Transverse colon (tissue), 4 donors: ENCODE results near the gene ZNF17. TPM values are rescaled to one million over a fixed set of nuclear protein-coding genes. Genes with fewer than 3 reads are reported as not detected.
A peak's percentile ranks its signal among the peaks of the same experiment; 100 is the strongest.

Source experiments
- DNase-seq: peaks from one replicate; pipeline ENCODE4 v3.0.0-alpha.2; 2019
- H3K27ac ChIP-seq, 4 donors: fragments of 200-600 bp; sonication (generic); 2 replicates each; pipeline ENCODE4 v1.5.1; 2016 to 2018; ENCODE audit warnings: inconsistent platforms in 4 of 4
- H3K27me3 ChIP-seq: fragments of 200-600 bp; sonication (generic); 2 replicates; pipeline ENCODE4 v1.5.1; 2017; ENCODE audit warnings: inconsistent platforms
- H3K36me3 ChIP-seq, 4 donors: fragments of 200-600 bp; sonication (generic); 2 replicates each; pipeline ENCODE4 v1.5.1; 2017 to 2019; ENCODE audit warnings: inconsistent platforms in 4 of 4
- H3K4me1 ChIP-seq, 4 donors: fragments of 200-600 bp; sonication (generic); 2 replicates each; pipeline ENCODE4 v1.5.1; 2017 to 2020; ENCODE audit warnings: inconsistent platforms in 4 of 4
- H3K4me3 ChIP-seq, 4 donors: fragments of 200-600 bp; sonication (generic); 1 replicate in 1 of 4; 2 replicates in 3 of 4; pipeline versions ENCODE4 v1.5.1 to v1.6.1; 2017 to 2019; ENCODE audit warnings: inconsistent platforms in 4 of 4
- H3K9me3 ChIP-seq, 2 donors: fragments of 200-600 bp; sonication (generic); 2 replicates each; pipeline ENCODE4 v1.5.1; 2017 to 2019; ENCODE audit warnings: inconsistent platforms in 2 of 2
- EP300 ChIP-seq: sonication (generic); formaldehyde crosslinking; IDR thresholded peaks from one replicate; pipeline ENCODE4 v1.6.1; 2017; ENCODE audit warnings: antibody characterized with exemption, low read depth
- POLR2A ChIP-seq: fragments of 450-650 bp; IDR thresholded peaks from one replicate; pipeline ENCODE4 v1.6.1; 2016; ENCODE audit warnings: antibody characterized with exemption, mild to moderate bottlenecking, moderate library complexity
- POLR2AphosphoS5 ChIP-seq, 3 donors: sonication (generic); formaldehyde crosslinking; IDR thresholded peaks; one replicate each; pipeline ENCODE4 v1.6.1; 2016; ENCODE audit warnings: antibody characterized with exemption in 3 of 3
- WGBS, 2 donors: methylation state at CpG; one replicate each; pipeline ENCODE4 v1.1.5; 2018; ENCODE audit warnings: low coverage in 1 of 2; 5-methylcytosine and 5-hydroxymethylcytosine counted together
- in situ Hi-C, 4 donors: fragments of 200-750 bp; cut with MboI; loops; one replicate each; pipeline versions ENCODE4 v1.15.0 to v1.15.1; 2017; ENCODE audit warnings: low sequenced_read_pairs in 3 of 4, low pct_ligation_motif_present in 1 of 4, low pct_unique_long_range_greater_than_20kb in 1 of 4
- intact Hi-C: fragments of 100-400 bp; cut with DNase I; formaldehyde crosslinking; loops from one replicate; pipeline ENCODE4 v1.15.1; 2023; ENCODE audit warnings: low total_unique reads
- total RNA-seq, 4 donors: library from RNA; depleted of rRNA; stranded (reverse); fragments of >200 nt; gene quantifications; one replicate each; pipeline ENCODE4 v1.1.0, GENCODE V29; 2016
- TF ChIP-seq, protein P1 (sequence below), 5 experiments: fragments of 200-600 bp in 3 of 5; fragments of 450-650 bp in 2 of 5; sonication (generic) in 3 of 5; IDR thresholded peaks; 1 replicate in 2 of 5; 2 replicates in 3 of 5; pipeline ENCODE4 v1.5.1; 2016 to 2017; ENCODE audit warnings: antibody characterized with exemption in 5 of 5, inconsistent platforms in 3 of 5, mild to moderate bottlenecking in 2 of 5, moderate library complexity in 1 of 5

The ZNF17 gene
- total RNA-seq, 4 donors from 2014 or later, result 10.6 to 53.1 (median 13.2) TPM

DNA sequence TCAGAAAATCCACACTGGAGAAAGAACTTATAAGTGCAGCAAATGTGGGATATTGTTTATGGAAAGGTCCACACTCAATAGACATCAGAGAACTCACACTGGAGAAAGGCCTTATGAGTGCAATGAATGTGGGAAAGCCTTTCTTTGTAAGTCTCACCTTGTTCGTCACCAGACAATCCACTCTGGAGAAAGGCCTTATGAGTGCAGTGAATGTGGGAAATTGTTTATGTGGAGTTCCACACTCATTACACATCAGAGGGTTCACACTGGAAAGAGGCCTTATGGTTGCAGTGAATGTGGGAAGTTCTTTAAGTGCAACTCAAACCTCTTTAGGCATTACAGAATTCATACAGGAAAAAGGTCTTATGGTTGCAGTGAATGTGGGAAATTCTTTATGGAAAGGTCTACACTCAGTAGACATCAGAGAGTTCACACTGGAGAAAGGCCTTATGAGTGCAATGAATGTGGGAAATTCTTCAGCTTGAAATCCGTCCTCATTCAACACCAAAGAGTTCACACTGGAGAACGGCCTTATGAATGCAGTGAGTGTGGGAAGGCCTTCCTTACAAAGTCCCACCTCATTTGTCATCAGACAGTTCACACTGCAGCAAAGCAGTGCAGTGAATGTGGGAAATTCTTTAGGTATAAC lies 33.3 kb upstream of the ZNF17 start:
- Histone ChIP-seq H3K4me1 (no peaks in the 10 kb centered on the region), H3K36me3 (peaks cover 0 to 35% (median 9%) of the 10 kb centered on the region in 4 donors), H3K27ac (no peak overlapping the region), H3K4me3 (no peak overlapping the region), H3K27me3 (no peaks in the 10 kb centered on the region), H3K9me3 (peaks cover 38 to 41% of the 10 kb centered on the region in 2 donors)
- TF ChIP-seq POLR2A (no peak), POLR2AphosphoS5 (IDR thresholded peaks at IDR 0.05) (no peak), EP300 (no peak)
- TF ChIP-seq, protein P1, sequence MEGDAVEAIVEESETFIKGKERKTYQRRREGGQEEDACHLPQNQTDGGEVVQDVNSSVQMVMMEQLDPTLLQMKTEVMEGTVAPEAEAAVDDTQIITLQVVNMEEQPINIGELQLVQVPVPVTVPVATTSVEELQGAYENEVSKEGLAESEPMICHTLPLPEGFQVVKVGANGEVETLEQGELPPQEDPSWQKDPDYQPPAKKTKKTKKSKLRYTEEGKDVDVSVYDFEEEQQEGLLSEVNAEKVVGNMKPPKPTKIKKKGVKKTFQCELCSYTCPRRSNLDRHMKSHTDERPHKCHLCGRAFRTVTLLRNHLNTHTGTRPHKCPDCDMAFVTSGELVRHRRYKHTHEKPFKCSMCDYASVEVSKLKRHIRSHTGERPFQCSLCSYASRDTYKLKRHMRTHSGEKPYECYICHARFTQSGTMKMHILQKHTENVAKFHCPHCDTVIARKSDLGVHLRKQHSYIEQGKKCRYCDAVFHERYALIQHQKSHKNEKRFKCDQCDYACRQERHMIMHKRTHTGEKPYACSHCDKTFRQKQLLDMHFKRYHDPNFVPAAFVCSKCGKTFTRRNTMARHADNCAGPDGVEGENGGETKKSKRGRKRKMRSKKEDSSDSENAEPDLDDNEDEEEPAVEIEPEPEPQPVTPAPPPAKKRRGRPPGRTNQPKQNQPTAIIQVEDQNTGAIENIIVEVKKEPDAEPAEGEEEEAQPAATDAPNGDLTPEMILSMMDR (IDR thresholded peaks at IDR 0.05), result no peak
- intact Hi-C loops (loop anchor here (1.0 kb wide), 1 partner anchor 38 kb away; no protein-coding TSS in a partner anchor), in situ Hi-C loops (no loop called here)
- DNase-seq, result no peak
- 70 to 96% methylated on average over 2 to 3 of the region's 3 CpGs for WGBS, 2 donors

DNA sequence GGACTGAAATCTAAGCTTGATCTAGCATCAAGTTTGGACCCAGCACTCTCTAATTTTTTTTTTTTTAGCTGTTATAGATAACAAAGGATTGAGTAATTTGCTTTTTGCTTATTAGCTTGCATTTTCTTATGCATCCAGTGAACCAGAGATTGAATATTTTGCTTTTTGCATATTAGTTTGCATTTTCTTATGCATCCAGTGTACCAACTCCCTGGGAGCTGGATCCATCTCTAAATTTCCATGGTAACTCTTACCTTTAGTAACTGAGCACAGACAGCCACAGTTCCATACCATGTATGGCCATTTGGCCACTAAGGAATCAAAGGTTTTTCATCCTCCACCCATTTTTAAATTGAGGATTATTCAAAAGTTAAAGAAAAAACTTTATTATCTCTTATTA lies 30.0 kb upstream of the ZNF17 start:
- Histone ChIP-seq H3K4me1 (no peaks in the 10 kb centered on the region), H3K4me3 (no peak overlapping the region), H3K36me3 (peaks cover 0 to 16% (median 7%) of the 10 kb centered on the region in 4 donors), H3K9me3 (peaks cover 34 to 38% of the 10 kb centered on the region in 2 donors), H3K27ac (no peak overlapping the region), H3K27me3 (no peaks in the 10 kb centered on the region)
- in situ Hi-C loops (no loop called here), intact Hi-C loops (no loop called here)
- TF ChIP-seq EP300 (no peak), POLR2A (no peak)
- DNase-seq, result no peak

DNA sequence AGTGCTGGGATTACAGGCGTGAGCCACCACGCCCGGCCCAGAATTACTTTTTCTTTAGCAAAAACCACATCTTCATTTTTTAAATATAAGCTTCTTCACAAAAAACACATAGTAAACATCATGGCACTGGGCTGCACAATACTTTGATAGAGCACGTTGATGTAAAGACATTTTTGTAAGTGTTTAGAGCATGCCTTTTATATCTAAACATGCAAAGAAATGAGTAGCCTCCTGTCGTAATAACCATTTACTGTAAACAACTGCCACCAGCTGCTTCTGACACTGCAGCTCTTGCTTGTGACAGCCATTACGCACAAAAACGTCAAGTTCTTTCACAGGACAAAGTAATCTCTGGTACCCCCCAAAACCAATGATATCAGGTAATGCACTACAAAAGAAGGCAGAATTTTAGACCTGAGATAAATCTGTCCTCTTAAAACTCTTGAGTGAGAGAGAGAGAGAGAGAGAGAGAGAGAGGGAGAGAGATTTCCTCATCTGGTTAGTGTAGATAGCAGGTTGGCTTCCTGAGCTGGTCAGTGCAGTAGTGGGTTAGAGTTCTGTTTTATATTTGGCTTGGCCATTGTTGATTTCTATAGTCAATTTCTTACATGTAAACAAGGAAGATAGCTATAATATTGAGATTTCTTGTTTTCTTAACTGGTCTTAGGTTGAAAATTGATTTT lies 28.0 kb upstream of the ZNF17 start:
- Histone ChIP-seq H3K4me1 (no peaks in the 10 kb centered on the region), H3K27ac (no peak overlapping the region), H3K36me3 (peaks cover 0 to 4% (median under 1%) of the 10 kb centered on the region in 4 donors), H3K27me3 (no peaks in the 10 kb centered on the region), H3K4me3 (no peak overlapping the region), H3K9me3 (peaks cover 18 to 22% of the 10 kb centered on the region in 2 donors)
- TF ChIP-seq POLR2AphosphoS5 (IDR thresholded peaks at IDR 0.05) (no peak), POLR2A (no peak), EP300 (no peak)
- TF ChIP-seq, protein P1 (IDR thresholded peaks at IDR 0.05), result no peak
- WGBS, 2 donors, result 70 to 83% methylated on average over 6 to 7 of the region's 7 CpGs
- DNase-seq, result no peak
- in situ Hi-C loops (no loop called here), intact Hi-C loops (no loop called here)

DNA sequence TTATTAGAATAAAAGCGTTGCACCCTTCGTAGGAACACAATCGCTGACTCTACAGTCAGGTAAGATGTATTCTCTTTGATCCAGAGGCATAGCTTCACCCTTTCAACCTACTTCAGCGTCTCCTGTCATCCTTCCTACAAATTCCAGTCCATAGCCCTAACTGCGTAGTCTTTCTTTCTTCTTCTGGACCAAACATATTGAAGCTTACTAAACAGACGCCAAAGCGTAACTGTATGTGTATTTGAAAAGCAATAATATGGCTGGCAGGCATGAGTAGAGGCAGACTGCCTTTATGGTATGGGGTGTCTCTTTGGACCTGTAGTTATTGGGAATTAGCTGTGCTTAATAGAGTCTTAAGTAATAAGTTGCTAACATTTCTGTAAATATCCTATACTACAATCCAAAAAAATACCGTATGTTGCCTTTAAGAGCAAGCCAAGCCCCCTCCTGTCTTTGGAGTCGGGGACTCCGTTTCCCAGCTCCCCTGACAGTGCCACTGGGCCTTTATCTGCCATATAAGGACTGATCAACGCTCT lies 21.7 kb upstream of the ZNF17 start:
- intact Hi-C loops (no loop called here), in situ Hi-C loops (no loop called here)
- peak overlapping the region; percentile 0 to 89 (median 73) for H3K4me3 ChIP-seq
- H3K27me3 ChIP-seq, result no peaks in the 10 kb centered on the region
- peak overlapping the region; percentile 84 to 90 (median 89) for H3K27ac ChIP-seq
- peaks cover 0 to 4% (median 2%) of the 10 kb centered on the region in 4 donors for H3K36me3 ChIP-seq
- H3K4me1 ChIP-seq, result peaks cover 6 to 18% (median 8%) of the 10 kb centered on the region in 4 donors
- DNase-seq, result no peak
- peaks cover 3% of the 10 kb centered on the region in 2 donors for H3K9me3 ChIP-seq
- TF ChIP-seq POLR2AphosphoS5 (IDR thresholded peaks at IDR 0.05) (no peak), POLR2A (no peak), EP300 (no peak)
- TF ChIP-seq, protein P1 (IDR thresholded peaks at IDR 0.05), result no peak
- WGBS, 2 donors, result 60 to 93% methylated on average over 7 to 11 of the region's 11 CpGs
